Astrocyte (in vitro differentiated cells and primary cell): ENCODE results near the gene KRT5. TPM values are rescaled to one million over a fixed set of nuclear protein-coding genes. Genes with fewer than 3 reads are reported as not detected.

Experiments
- DNase-seq: peaks from one replicate; pipeline ENCODE4 v3.0.0-alpha.2; 2010; ENCODE audit warnings: low read depth
- FAIRE-seq: peaks from 2 replicates; lab custom pipeline; 2011; peaks lifted over from hg19 to GRCh38; lab: Jason Lieb, UNC
- H2AFZ ChIP-seq: 2 replicates; pipeline ENCODE4 v1.6.0; 2012; ENCODE audit warnings: low read depth, low read length, inconsistent platforms
- H3K27ac ChIP-seq: 2 replicates; pipeline ENCODE4 v1.5.1; 2011; ENCODE audit warnings: low read depth, low read length, inconsistent platforms
- H3K27me3 ChIP-seq: 2 replicates; pipeline ENCODE4 v1.6.0; 2011; ENCODE audit warnings: low read length, inconsistent platforms; ENCODE audit not compliant: insufficient read depth
- H3K36me3 ChIP-seq: 2 replicates; pipeline ENCODE4 v1.5.1; 2011; ENCODE audit warnings: low read length, inconsistent platforms; ENCODE audit not compliant: insufficient read depth
- H3K4me1 ChIP-seq: 2 replicates; pipeline ENCODE4 v1.5.1; 2011; ENCODE audit warnings: low read length, inconsistent platforms; ENCODE audit not compliant: insufficient read depth
- H3K4me2 ChIP-seq: 2 replicates; pipeline ENCODE4 v1.6.0; 2012; ENCODE audit warnings: low read length, inconsistent platforms
- H3K4me3 ChIP-seq: 2 replicates; pipeline ENCODE4 v1.5.1; 2011; ENCODE audit warnings: low read depth, mild to moderate bottlenecking, low read length, inconsistent platforms; ENCODE audit not compliant: insufficient read depth
- H3K79me2 ChIP-seq: 2 replicates; pipeline ENCODE4 v1.6.0; 2012; ENCODE audit warnings: mild to moderate bottlenecking, low read length, inconsistent platforms; ENCODE audit not compliant: insufficient read depth
- H3K9ac ChIP-seq: 2 replicates; pipeline ENCODE4 v1.6.0; 2012; ENCODE audit warnings: mild to moderate bottlenecking, low read length, inconsistent platforms
- H3K9me3 ChIP-seq: 2 replicates; pipeline ENCODE4 v1.5.1; 2012; ENCODE audit warnings: low read depth, mild to moderate bottlenecking, low read length, inconsistent platforms; ENCODE audit not compliant: insufficient read depth
- H4K20me1 ChIP-seq: 2 replicates; pipeline ENCODE4 v1.6.0; 2012; ENCODE audit warnings: low read length, inconsistent platforms; ENCODE audit not compliant: insufficient read depth
- H3K27ac Mint-ChIP-seq: one replicate; pipeline ENCODE4 v1.8.0; 2021; ENCODE audit warnings: mild to moderate bottlenecking, mixed read lengths; ENCODE audit not compliant: unreplicated experiment
- H3K27me3 Mint-ChIP-seq: one replicate; pipeline ENCODE4 v1.8.0; 2021; ENCODE audit warnings: low read depth, mixed read lengths; ENCODE audit not compliant: unreplicated experiment
- H3K36me3 Mint-ChIP-seq: one replicate; pipeline ENCODE4 v1.8.0; 2021; ENCODE audit warnings: low read depth, mixed read lengths; ENCODE audit not compliant: unreplicated experiment
- H3K4me1 Mint-ChIP-seq: one replicate; pipeline ENCODE4 v1.8.0; 2021; ENCODE audit warnings: low read depth, mixed read lengths; ENCODE audit not compliant: unreplicated experiment
- H3K4me3 Mint-ChIP-seq: one replicate; pipeline ENCODE4 v1.8.0; 2021; ENCODE audit warnings: mild to moderate bottlenecking, moderate library complexity, mixed read lengths; ENCODE audit not compliant: unreplicated experiment
- H3K9me3 Mint-ChIP-seq: one replicate; pipeline ENCODE4 v1.8.0; 2021; ENCODE audit warnings: mild to moderate bottlenecking, mixed read lengths; ENCODE audit not compliant: unreplicated experiment
- CTCF ChIP-seq: IDR thresholded peaks from 2 replicates; pipeline ENCODE4 v1.5.1; 2011; ENCODE audit warnings: low read depth, mild to moderate bottlenecking, inconsistent platforms, low read length, moderate library complexity; ENCODE audit not compliant: insufficient read depth
- EZH2 ChIP-seq: IDR thresholded peaks from 2 replicates; pipeline ENCODE4 v1.6.1; 2012; ENCODE audit warnings: mild to moderate bottlenecking, low read length, inconsistent platforms; ENCODE audit not compliant: insufficient read depth
- total RNA-seq: library from RNA; stranded (reverse); gene quantifications from 2 replicates; pipeline ENCODE4 v1.2.1, GENCODE V29; 2021

Gene KRT5
- total RNA-seq, 1 donor from 2014 or later, result 0.25 TPM

- Histone ChIP-seq H3K9ac (no peak overlapping the region), H4K20me1 (no peaks in the 10 kb centered on the region), H2AFZ (no peak overlapping the region), H3K9me3 (no peaks in the 10 kb centered on the region), H3K27ac (no peak overlapping the region), H3K36me3 (no peaks in the 10 kb centered on the region), H3K4me2 (no peak overlapping the region), H3K4me3 (no peak overlapping the region), H3K27me3 (peaks cover 22% of the 10 kb centered on the region), H3K79me2 (no peaks in the 10 kb centered on the region), H3K4me1 (no peaks in the 10 kb centered on the region)
- Mint-ChIP-seq H3K9me3 (no peaks in the 10 kb centered on the region), H3K27me3 (peaks cover 65% of the 10 kb centered on the region), H3K36me3 (peaks cover 5% of the 10 kb centered on the region), H3K27ac (no peak overlapping the region), H3K4me3 (no peak overlapping the region), H3K4me1 (peaks cover 3% of the 10 kb centered on the region)
- FAIRE-seq (no peak), DNase-seq (no peak)
- TF ChIP-seq EZH2 (no peak), CTCF (no peak)
Measured at GRCh38 chr12:52518574-52519386, 1.4 kb downstream of the KRT5 start.

- no peak overlapping the region for H3K4me3 Mint-ChIP-seq
- Histone ChIP-seq H3K27me3 (peaks cover 18% of the 10 kb centered on the region), H3K36me3 (no peaks in the 10 kb centered on the region), H3K4me3 (no peak overlapping the region), H3K4me2 (no peak overlapping the region), H3K79me2 (no peaks in the 10 kb centered on the region), H3K4me1 (no peaks in the 10 kb centered on the region), H3K27ac (no peak overlapping the region), H4K20me1 (no peaks in the 10 kb centered on the region), H2AFZ (no peak overlapping the region), H3K9me3 (no peaks in the 10 kb centered on the region), H3K9ac (no peak overlapping the region)
- peaks cover 3% of the 10 kb centered on the region for H3K4me1 Mint-ChIP-seq
- H3K27me3 Mint-ChIP-seq, result peaks cover 62% of the 10 kb centered on the region
- DNase-seq, result no peak
- H3K9me3 Mint-ChIP-seq, result no peaks in the 10 kb centered on the region
- no peak for FAIRE-seq
- H3K27ac Mint-ChIP-seq, result no peak overlapping the region
- peaks cover 5% of the 10 kb centered on the region for H3K36me3 Mint-ChIP-seq
- no peak for TF ChIP-seq EZH2
- no peak for TF ChIP-seq CTCF
Measured at GRCh38 chr12:52517888-52518287, 2.3 kb downstream of the KRT5 start.
